ENCODE data around the gene LCE7A.
A peak's percentile ranks its signal among the peaks of the same experiment; 100 is the strongest.

LCE7A gene

GRCh38 chr1:152886758-152887409 lies 27.1 kb downstream of the LCE7A start:
- no peak for FAIRE-seq
- DNase-seq (ENCODE audit: insufficient read length, low spot score): no peak
- no peak for TF ChIP-seq POLR2A (IDR thresholded peaks at IDR 0.05; ENCODE audit: low read depth, low read length)

GRCh38 chr1:152888126-152888525 lies 28.3 kb downstream of the LCE7A start:
- FAIRE-seq (no peak), DNase-seq (ENCODE audit: insufficient read length, low spot score) (no peak)
- TF ChIP-seq POLR2A (IDR thresholded peaks at IDR 0.05; ENCODE audit: low read depth, low read length): no peak

GRCh38 chr1:152899027-152899426 lies 39.2 kb downstream of the LCE7A start:
- FAIRE-seq: no peak

GRCh38 chr1:152899883-152900282 lies 40.1 kb downstream of the LCE7A start:
- FAIRE-seq: no peak

More at GRCh38 chr1:152899027-152899426, 39.2 kb downstream of the LCE7A start:
- no peak for DNase-seq (ENCODE audit: insufficient read length, low spot score)
- no peak for TF ChIP-seq POLR2A (IDR thresholded peaks at IDR 0.05; ENCODE audit: low read depth, low read length)

GRCh38 chr1:152901631-152902030 lies 41.8 kb downstream of the LCE7A start:
- DNase-seq (ENCODE audit: insufficient read length, low spot score): no peak
- FAIRE-seq: no peak
- no peak for TF ChIP-seq POLR2A (IDR thresholded peaks at IDR 0.05; ENCODE audit: low read depth, low read length)

More at GRCh38 chr1:152899883-152900282, 40.1 kb downstream of the LCE7A start:
- no peak for TF ChIP-seq POLR2A (IDR thresholded peaks at IDR 0.05; ENCODE audit: low read depth, low read length)
- no peak for DNase-seq (ENCODE audit: insufficient read length, low spot score)

- TF ChIP-seq POLR2A (IDR thresholded peaks at IDR 0.05; ENCODE audit: low read depth, low read length): no peak
- no peak for DNase-seq (ENCODE audit: insufficient read length, low spot score)
- FAIRE-seq: no peak
These were observed 42.8 kb downstream of the LCE7A start for GRCh38 chr1:152902636-152903035.

GRCh38 chr1:152904688-152905440 lies 45.1 kb downstream of the LCE7A start:
- FAIRE-seq: no peak
- no peak for TF ChIP-seq POLR2A (IDR thresholded peaks at IDR 0.05; ENCODE audit: low read depth, low read length)
- DNase-seq (ENCODE audit: insufficient read length, low spot score): no peak

GRCh38 chr1:152906023-152906565 lies 46.3 kb downstream of the LCE7A start:
- FAIRE-seq: no peak
- TF ChIP-seq POLR2A (IDR thresholded peaks at IDR 0.05; ENCODE audit: low read depth, low read length): no peak
- peak; percentile 43 for DNase-seq (ENCODE audit: insufficient read length, low spot score)

- FAIRE-seq: no peak
- TF ChIP-seq POLR2A (IDR thresholded peaks at IDR 0.05; ENCODE audit: low read depth, low read length): no peak
These were observed 48.1 kb downstream of the LCE7A start, which contains the start of gene IVL for GRCh38 chr1:152907686-152908601. Gene IVL (plus strand): TSS chr1:152908546. CDS start chr1:152909798, 1,252 bp downstream.

GRCh38 chr1:152909206-152909605 lies 49.4 kb downstream of the LCE7A start:
- no peak for TF ChIP-seq POLR2A (IDR thresholded peaks at IDR 0.05; ENCODE audit: low read depth, low read length)
- FAIRE-seq (no peak), DNase-seq (ENCODE audit: insufficient read length, low spot score) (no peak)

More at GRCh38 chr1:152907686-152908601, 48.1 kb downstream of the LCE7A start, which contains the start of gene IVL:
- no peak for DNase-seq (ENCODE audit: insufficient read length, low spot score)

Data from H54 (cell line).